ENCODE data around the gene CTSG. TPM values are rescaled to one million over a fixed set of nuclear protein-coding genes. Genes with fewer than 3 reads are reported as not detected.
"Not testable (repeated sequence)": the region's sequence is repeated elsewhere in the genome, so short reads cannot be mapped to it uniquely, and the experiment has no call there.

Gene CTSG
- total RNA-seq: 0.18 TPM in 1 of 2 replicates, not detected in the other

GRCh38 chr14:24576182-24576581, at the start of gene CTSG:
Gene CTSG, minus strand, starts transcription at chr14:24576250. Its CDS starts 27 bp downstream, at chr14:24576223.
- intact Hi-C loops (cut with micrococcal nuclease): no loop called here

- intact Hi-C loops (cut with micrococcal nuclease): no loop called here
Measured at GRCh38 chr14:24613747-24614146, 37.7 kb upstream of the CTSG start.

- intact Hi-C loops (cut with micrococcal nuclease): no loop called here
Measured at GRCh38 chr14:24613241-24613640, 37.2 kb upstream of the CTSG start.

GRCh38 chr14:24612196-24612595, 36.1 kb upstream of the CTSG start:
- intact Hi-C loops (cut with micrococcal nuclease): no loop called here

GRCh38 chr14:24609655-24610344, 33.8 kb upstream of the CTSG start, which contains the start of gene GZMH:
Gene GZMH, minus strand, starts transcription at chr14:24609685. Its CDS starts 72 bp downstream, at chr14:24609613.
- intact Hi-C loops (cut with micrococcal nuclease): loop anchor here (5.0 kb wide), 3 partner anchors 83 to 523 kb away; no protein-coding TSS in a partner anchor

- intact Hi-C loops (cut with micrococcal nuclease): loop anchor here (5.0 kb wide), 3 partner anchors 84 to 524 kb away; no protein-coding TSS in a partner anchor
Measured at GRCh38 chr14:24607635-24608514, 31.8 kb upstream of the CTSG start.

- intact Hi-C loops (cut with micrococcal nuclease): loop anchor here (5.0 kb wide), 3 partner anchors 85 to 525 kb away; no protein-coding TSS in a partner anchor
Measured at GRCh38 chr14:24607081-24607480, 31.0 kb upstream of the CTSG start.

- intact Hi-C loops (cut with micrococcal nuclease): loop anchor here (5.0 kb wide), 3 partner anchors 86 to 526 kb away; no protein-coding TSS in a partner anchor
Measured at GRCh38 chr14:24606297-24606696, 30.2 kb upstream of the CTSG start.

GRCh38 chr14:24605435-24606190, 29.6 kb upstream of the CTSG start:
- intact Hi-C loops (cut with micrococcal nuclease): loop anchor here (1.0 to 5.0 kb wide), 4 partner anchors 74 to 527 kb away; no protein-coding TSS in a partner anchor

- intact Hi-C loops (cut with micrococcal nuclease): no loop called here
Measured at GRCh38 chr14:24597403-24597802, 21.4 kb upstream of the CTSG start.

GRCh38 chr14:24595073-24595808, 19.2 kb upstream of the CTSG start:
- intact Hi-C loops (cut with micrococcal nuclease): no loop called here

- intact Hi-C loops (cut with micrococcal nuclease): not testable (repeated sequence)
Measured at GRCh38 chr14:24591004-24591403, 15.0 kb upstream of the CTSG start.

GRCh38 chr14:24584402-24584801, 8.4 kb upstream of the CTSG start:
- intact Hi-C loops (cut with micrococcal nuclease): not testable (repeated sequence)

- intact Hi-C loops (cut with micrococcal nuclease): no loop called here
Measured at GRCh38 chr14:24578558-24578957, 2.5 kb upstream of the CTSG start.

GRCh38 chr14:24576771-24577170, 721 bp upstream of the CTSG start:
- intact Hi-C loops (cut with micrococcal nuclease): no loop called here

- intact Hi-C loops (cut with micrococcal nuclease): no loop called here
Measured at GRCh38 chr14:24574206-24574774, 1.8 kb downstream of the CTSG start.

- intact Hi-C loops (cut with micrococcal nuclease): no loop called here
Measured at GRCh38 chr14:24566318-24566717, 9.7 kb downstream of the CTSG start.

- intact Hi-C loops (cut with micrococcal nuclease): no loop called here
Measured at GRCh38 chr14:24565766-24566165, 10.3 kb downstream of the CTSG start.

GRCh38 chr14:24563505-24563904, 12.5 kb downstream of the CTSG start:
- intact Hi-C loops (cut with micrococcal nuclease): no loop called here

GRCh38 chr14:24556756-24557155, 19.3 kb downstream of the CTSG start:
- intact Hi-C loops (cut with micrococcal nuclease): no loop called here
